HG03342 (cell line): ENCODE results near the gene CDR2L.
"Not testable (repeated sequence)": the region's sequence is repeated elsewhere in the genome, so short reads cannot be mapped to it uniquely, and the experiment has no call there.

Experiments used
- ATAC-seq: cut with Tn5 transposase; IDR thresholded peaks from one replicate; pipeline ENCODE4 v1.9.1; 2021; ENCODE audit warnings: mild to moderate bottlenecking, moderate library complexity; ENCODE audit not compliant: unreplicated experiment

The CDR2L gene

DNA sequence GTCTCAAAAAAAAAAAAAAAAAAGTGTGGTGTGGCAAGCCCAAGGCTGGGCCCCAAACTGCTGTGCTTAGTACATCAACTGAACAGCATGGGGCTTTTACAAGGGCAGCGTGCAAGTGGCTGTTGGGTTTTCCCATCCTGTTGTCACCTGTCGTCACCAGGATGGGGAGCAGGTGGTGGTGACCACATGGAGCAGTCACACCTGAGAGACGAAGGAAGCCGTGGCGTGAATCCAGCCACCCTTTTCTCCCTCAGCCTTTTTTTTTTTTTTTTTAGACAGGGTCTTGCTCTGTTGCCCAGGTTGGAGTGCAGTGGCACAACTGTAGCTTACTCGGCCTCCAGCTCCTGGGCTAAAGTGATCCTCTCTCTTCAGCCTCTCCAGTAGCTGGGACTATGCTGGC lies 20.9 kb downstream of the CDR2L start:
- no peak for ATAC-seq

DNA sequence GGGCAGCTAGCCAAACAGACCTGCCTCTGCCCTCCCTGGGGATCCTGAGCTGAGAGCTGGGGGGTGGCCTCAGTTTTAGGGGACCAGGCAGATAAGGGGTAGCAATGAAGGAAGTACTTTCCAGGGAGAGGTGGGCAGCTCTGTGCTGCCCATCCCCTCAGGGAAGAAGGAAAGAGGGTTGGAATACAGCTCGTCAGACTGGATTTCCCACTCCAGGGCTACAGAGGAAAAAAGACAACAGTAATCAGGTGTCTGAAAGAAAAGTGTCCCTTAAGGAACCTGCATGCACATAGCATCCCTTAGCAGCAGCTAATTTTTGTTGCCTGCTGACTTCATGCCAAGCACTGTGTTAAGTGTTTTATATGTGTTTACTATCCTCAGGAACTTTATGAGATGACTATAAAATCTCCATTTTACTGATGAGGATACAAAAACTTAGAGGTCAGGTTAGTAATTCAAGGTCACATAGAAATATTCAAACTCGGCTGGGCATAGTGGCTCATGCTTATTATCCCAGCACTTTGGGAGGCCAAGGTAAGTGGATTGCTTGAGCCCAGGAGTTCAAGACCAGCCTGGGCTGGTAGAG lies 21.8 kb downstream of the CDR2L start:
- ATAC-seq: no peak

GRCh38 chr17:75010683-75011400 lies 23.4 kb downstream of the CDR2L start:
- ATAC-seq: no peak

DNA sequence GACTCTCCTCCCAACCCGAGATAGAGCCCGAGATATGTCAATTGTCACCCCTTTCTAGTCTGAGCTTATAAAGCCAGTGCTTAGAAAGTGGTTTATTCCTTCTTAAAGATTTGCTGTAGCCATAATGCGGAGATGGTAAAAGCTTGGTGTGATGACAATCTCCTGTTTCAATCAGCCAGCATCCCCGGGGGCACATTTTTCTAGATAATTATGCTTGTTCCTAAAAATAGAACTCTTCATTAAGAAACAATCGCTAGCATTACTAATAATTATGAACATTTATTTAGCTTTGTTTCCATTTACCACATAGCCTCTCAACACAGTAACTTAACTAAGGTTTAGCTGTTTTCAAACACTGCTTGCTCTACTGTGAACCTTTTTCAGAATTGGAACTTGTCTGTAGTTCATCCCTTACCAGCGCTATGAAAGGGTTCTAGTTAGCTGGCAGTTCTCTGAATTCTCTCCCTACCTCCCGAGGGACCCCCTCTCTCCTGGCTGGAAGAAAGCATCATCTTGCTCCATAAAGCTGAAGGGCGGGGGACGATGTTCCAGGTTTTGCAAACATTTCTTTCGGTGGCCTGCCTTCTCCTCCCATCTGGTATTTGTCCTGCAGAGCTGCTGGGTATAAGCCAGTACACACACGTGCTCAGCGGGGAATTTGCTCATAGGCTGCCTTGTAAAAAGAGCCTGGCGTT lies 24.1 kb downstream of the CDR2L start:
- ATAC-seq: no peak

DNA sequence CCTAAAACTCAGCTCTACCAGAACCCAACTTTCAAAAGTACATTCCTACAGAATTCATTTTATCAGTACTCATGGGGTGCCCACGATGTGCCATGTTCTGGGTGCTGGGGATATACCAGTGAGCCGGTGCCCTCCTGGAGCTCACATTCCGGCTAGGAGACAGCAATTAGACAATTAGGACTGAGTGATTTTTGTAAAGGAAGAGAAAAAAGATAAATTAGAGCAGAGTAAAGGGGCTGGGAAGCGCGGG lies 24.6 kb downstream of the CDR2L start:
- no peak for ATAC-seq

- peak; percentile 80 for ATAC-seq
These were observed 25.1 kb downstream of the CDR2L start, which contains the start of gene MRPL58 for GRCh38 chr17:75012346-75013091. Gene MRPL58 (plus strand): TSS chr17:75012670. CDS start chr17:75012687, 17 bp downstream.

DNA sequence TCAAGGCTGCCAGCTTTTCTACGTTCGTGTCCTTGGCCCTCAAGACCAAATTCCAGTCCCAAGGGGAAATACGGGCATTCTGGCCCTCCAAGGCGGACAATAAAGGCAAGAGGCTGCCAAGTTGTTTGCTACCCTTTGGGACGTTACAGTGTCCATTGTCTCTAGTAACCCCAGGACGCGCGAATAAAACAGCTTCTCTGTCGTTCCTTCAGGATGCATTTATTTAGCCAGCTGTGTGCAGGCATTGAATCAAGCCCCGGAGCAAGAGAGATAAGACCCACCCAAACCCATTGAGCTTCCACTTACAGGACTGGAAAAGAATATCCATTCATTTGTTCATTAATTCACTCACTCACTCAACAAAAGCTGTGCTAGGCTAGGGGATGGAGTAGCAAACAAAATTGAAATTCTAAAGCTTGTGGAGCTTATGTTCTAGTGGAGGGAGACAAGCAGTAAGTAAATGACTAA lies 25.7 kb downstream of the CDR2L start:
- ATAC-seq: no peak

GRCh38 chr17:75019146-75019545 lies 31.7 kb downstream of the CDR2L start:
- no peak for ATAC-seq

GRCh38 chr17:75019710-75020109 lies 32.3 kb downstream of the CDR2L start:
- no peak for ATAC-seq

- no peak for ATAC-seq
These were observed 33.1 kb downstream of the CDR2L start for GRCh38 chr17:75020331-75021110.

DNA sequence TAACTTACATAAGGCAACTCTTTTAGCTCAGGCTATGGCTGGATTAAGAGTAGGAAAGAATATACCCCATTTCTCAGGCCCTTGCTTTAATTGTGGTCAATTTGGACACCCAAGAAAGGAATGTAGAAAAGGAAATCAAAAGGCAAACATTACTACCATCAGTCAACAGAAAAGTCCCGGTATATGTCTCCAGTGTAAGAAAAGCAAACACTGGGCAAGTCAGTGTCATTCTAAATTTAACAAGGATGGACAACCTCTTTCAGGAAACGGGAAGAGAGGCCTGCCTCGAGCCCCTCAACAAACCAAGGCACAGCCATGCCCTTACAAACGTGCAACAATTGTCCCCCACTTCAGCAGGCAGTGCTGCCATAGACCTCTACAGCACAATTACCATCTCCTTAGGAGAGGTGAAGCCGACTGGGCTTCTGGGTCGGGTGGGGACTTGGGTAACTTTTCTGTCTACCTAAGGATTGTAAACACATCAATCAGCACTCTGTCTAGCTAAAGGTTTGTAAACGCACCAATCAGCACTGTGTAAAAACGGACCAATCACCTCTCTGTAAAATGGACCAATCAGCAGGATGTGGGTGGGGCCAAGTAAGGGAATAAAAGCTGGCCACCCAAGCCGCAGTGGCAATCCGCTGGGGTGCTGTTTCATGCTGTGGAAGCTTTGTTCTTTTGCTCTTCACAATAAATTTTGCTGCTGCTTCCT lies 37.4 kb downstream of the CDR2L start:
- ATAC-seq: no peak

DNA sequence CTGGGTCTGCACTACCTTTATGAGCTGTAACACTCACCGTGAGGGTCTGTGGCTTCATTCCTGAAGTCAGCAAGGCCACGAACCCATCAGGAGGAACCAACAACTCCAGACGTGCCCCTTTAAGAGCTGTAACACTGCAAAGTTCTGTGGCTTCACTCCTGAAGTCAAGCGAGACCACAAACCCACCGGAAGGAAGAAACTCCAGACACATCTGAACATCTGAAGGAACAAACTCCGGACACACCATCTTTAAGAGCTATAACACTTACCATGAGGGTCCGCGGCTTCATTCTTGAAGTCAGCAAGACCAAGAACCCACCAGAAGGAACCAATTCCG lies 37.9 kb downstream of the CDR2L start:
- ATAC-seq: not testable (repeated sequence)

DNA sequence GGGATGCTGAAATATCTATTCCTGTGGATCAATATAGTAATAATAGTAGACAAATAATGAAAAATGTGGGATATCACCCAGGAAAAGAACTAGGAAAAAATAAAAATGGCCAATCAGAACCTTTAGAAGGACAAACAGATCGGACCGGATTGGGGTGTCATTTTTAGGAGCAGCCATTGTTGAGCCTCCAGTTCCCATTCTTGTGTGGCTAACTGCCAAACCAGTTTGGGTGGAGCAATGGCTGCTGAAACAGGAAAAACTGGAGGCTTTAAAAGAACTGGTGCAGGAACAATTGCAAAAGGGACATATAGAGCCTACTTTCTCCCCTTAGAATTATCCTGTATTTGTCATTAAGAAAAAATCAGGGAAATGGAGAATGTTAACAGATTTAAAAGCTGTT lies 39.2 kb downstream of the CDR2L start:
- ATAC-seq: not testable (repeated sequence)

DNA sequence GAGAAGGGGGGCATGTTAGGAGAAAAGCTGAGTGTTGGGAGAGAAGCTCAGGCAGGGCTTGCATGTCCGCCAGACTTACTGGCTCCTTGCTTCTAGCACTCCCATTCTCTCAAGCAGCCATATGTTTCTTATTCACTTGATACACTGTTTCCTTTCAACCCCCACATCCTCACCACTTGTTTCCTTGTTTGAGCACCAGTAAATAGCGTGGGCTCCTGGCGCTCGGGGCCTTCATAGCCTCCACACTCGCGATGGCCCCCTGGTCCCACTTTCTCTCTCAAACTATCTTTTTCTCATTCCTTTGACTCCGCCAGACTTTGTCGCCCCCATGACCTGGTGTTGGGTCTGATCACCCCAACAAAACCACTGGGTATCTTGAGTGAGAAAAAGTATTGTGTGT lies 42.7 kb downstream of the CDR2L start:
- no peak for ATAC-seq

DNA sequence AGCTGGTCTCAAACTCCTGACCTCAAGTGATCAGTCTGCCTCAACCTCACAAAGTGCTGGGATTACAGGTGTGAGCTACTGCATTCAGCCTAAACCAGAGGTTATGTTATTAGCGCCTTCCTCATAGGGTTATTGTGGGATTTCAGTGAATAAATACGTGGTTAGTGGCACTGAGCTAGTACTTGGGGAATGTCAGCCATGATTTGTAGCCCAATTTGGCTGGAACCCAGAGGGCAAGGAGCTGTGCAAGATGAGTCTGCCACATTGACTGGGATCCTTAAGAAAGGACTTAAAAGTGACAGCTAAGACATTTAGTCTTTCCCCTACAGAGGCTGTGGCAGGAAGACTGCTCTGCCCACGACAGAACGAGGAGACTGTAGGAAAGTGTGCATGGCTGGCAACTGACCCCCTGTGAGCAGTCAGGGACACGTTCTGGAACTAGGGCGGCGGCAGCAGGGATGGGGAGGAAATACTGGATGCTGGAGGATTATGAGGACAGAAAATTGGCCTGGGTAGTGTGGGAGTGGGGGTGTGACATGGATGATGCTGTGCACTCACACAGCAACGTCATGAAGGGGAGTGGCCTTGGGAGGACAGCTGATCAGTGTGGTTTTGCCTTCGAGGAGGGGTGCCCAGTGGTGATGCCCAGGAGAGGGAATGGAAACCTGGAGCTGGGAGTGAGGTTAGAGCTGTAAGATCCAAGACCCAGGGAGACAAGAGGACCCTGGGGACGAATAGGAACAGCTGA lies 44.7 kb downstream of the CDR2L start:
- ATAC-seq: no peak

- ATAC-seq: no peak
These were observed 45.4 kb downstream of the CDR2L start for GRCh38 chr17:75032720-75033280.

DNA sequence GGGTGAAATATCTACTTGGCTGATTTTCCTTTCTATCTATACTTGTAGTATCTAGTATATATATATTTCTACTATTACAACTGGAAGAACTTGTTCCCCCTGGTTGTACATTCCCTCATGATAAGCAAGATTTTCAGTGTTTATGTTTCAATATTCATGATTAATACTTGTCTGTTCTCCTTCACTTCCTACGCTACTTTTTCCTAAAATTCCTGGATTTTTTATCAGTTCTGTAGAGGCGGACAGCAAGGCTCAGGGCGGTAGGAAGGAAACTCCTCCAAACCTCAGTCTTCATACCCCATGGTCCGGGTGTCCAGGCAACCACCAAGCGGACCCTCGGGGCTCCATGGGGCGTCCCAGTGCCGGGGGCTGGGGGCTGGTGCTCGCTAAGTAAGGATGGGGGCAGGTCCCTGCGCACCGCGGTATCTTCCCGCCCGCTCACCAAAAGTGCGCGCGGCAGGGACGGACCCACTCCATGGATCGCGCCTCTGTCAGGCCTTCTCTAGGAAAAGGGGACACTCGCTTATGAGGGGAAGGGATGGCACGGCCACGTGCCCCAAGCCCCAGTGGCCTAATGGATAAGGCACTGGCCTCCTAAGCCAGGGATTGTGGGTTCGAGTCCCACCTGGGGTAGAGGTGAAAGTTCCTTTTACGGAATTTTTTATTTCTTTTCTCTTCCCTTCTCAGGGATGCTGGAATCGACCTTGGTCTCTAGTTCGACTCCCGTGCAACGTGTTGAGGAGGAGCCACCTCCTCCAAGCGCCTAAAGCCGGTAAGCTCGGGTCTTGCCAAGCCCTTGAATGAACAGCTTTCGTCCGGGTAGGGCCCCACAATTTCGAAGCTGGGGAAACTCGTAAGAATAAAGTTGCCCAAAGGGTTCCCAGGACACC lies 46.2 kb downstream of the CDR2L start:
- peak; percentile 56 for ATAC-seq

DNA sequence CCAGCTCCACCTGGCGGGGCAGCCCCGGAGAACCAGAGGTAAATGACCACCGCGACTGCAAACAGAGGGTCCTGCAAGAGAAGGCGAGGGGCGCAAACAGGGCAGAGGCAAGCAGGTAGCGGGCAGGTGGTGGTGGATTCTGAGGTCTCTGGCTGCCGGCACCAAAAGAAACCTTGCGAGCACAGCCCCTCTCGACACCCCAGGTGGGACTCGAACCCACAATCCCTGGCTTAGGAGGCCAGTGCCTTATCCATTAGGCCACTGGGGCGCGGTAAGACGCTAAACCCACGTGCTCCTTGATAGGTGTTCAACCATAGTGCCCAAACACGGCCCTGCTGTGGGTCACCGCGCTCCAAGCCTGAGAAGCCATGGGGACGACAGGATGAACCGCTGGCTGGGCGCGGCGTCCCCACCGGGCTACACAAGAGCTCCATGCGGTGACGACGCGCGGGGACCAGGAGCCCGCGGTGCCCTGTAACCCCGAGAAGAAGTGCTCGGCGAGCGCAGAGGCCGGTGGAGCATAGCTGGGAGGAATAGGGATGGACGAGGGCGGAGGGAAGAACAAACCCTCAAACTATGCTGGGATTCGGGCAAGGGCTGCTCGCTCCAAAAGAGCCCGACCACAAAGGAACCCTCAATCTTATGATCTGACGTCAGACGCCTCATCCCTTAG lies 46.9 kb downstream of the CDR2L start:
- ATAC-seq: peak; percentile 50
